GM21528 (cell line): Measurements from ENCODE around the gene UPK3A.

ENCODE experiments used
- ATAC-seq: cut with Tn5 transposase; IDR thresholded peaks from one replicate; pipeline ENCODE4 v1.9.1; 2021; ENCODE audit warnings: mild to moderate bottlenecking, moderate library complexity; ENCODE audit not compliant: unreplicated experiment, low FRiP score

UPK3A gene

GRCh38 chr22:45308391-45308956 lies 23.7 kb downstream of the UPK3A start:
- ATAC-seq: no peak

DNA sequence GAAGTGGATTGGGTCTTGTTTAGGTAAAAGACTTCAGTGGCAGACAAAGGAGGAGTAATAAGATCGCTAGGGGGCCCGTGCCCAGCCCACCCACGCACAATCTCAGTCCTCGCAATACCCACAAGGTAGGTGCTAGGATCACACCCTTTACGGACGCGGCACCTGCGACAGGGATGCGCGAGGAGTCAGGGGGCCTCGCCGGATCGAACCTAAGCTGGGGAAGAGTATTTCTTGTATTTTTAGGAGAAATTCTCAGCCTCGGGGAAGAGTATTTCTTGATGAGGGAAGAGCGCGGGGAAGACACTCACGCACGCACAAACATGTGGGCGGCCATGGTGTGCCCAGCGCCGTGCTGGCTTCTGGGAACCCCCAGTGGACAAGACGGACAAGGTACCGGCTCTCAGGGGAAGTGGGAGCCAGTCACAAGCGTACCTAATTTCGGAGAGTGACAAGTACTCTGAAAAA lies 24.2 kb downstream of the UPK3A start:
- ATAC-seq: peak; percentile 3

DNA sequence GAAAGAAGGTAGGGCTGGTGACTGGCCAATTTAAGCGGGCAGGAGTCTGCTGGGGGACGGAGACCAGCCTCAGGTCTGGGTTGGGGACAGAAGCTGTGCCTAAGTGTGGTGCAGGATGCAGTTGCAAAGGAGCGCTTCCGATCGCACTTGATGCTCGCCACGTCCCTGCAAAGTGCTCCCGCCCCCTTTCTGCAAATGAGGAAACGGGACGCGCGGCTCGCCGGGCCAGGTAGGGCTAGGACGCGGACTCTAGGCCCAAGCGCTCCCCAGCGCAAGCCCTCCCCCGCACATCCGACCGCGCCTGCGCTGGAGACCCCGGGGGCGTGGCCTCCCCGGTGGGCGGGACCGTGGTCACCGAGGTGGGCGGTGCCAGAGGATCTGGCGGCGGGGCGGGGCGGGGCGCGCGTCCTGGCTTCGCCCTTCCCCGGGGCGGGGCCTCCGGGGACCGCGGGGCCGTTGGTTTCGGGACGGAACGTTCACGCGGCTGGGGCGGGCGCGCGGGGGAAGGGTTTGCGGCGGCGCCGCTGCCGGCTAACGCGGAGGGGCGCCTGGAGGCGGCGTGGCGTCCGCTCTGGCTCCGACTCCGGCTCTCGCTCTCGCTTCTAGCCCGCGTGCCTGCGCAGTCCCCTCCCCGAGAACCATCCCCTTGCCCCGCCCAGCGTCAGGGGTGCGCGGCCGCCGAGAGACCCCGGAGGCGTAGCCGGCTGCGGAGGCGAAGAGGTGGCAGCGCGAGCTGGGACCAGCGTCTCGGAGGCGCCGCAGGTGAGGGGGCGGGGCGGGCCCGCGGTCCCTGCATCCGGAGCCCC lies 24.9 kb downstream of the UPK3A start, which contains the start of gene FAM118A:
Gene FAM118A, plus strand, starts transcription at position 513 of the 806 bp plus-strand sequence. CDS start 12,446 bp downstream, outside the sequence.
- peak; percentile 77 for ATAC-seq

- ATAC-seq: no peak
Observed at GRCh38 chr22:45310331-45310976, 25.7 kb downstream of the UPK3A start.

DNA sequence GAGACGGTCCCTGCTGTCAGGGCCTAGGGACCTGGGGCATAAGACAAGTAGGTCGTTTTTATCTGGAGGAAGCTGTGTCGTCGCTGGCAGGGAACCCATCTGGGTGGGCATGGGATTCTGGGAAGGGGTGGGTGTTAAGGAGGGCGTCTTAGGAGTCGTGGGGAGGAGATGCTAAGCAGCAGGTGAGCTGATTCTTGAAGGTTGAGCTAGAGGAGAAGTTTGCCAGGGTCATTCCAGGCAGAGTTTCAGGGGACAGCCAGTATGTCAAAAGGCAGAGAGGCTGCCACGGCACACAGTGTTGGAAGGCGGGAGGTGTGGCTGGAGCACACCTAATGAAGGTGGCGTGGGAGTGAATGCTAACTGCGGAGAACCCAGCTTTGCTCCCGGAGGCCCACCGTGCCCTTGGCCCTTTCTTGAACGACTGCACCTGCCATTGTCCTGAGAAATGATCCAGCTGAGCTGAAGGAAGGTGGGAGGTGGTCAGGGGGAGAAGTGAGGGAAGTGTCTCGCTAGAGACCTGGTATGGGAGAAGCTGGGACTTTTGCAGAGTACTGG lies 26.3 kb downstream of the UPK3A start:
- no peak for ATAC-seq

- no peak for ATAC-seq
Observed at GRCh38 chr22:45312415-45312814, 27.7 kb downstream of the UPK3A start.

DNA sequence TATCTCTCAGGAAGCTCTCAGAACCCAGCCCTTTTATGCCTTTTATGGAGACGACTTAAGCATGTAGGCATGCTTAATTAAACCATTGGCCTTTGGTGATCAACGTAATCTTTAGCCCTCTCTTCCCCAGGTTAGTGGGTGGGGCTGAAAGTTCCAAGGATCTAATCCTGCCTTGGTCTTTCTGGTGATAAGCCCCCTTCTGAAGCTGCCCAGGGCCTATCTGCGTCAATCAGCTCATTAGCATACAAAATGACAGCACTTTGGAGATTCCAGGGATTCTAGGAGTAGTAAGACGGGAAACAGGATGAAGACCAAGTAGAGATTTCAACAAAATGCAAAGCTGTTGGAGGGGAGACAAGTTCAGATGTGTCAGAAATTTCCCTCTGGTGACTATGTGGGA lies 28.1 kb downstream of the UPK3A start:
- no peak for ATAC-seq

GRCh38 chr22:45314054-45314721 lies 29.4 kb downstream of the UPK3A start:
- no peak for ATAC-seq

DNA sequence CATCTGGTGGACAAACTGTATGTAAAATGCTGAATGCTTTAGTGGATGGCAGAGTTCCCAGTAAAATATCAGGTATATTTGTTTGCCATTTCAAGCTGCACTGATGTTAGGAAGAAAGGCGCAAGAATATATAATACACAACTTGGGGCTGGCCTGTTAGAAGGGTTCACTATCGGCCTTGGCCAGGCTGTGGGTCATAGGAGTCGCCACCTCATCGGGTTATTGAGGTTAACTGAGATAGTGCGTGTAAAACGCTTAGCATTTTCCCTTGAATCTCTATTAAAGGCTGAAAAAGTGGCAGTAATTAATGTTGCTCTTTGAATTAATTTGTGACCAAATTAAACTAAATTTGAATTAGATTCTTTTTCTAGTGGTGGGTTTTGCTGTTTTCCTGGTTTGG lies 30.0 kb downstream of the UPK3A start:
- ATAC-seq: no peak

DNA sequence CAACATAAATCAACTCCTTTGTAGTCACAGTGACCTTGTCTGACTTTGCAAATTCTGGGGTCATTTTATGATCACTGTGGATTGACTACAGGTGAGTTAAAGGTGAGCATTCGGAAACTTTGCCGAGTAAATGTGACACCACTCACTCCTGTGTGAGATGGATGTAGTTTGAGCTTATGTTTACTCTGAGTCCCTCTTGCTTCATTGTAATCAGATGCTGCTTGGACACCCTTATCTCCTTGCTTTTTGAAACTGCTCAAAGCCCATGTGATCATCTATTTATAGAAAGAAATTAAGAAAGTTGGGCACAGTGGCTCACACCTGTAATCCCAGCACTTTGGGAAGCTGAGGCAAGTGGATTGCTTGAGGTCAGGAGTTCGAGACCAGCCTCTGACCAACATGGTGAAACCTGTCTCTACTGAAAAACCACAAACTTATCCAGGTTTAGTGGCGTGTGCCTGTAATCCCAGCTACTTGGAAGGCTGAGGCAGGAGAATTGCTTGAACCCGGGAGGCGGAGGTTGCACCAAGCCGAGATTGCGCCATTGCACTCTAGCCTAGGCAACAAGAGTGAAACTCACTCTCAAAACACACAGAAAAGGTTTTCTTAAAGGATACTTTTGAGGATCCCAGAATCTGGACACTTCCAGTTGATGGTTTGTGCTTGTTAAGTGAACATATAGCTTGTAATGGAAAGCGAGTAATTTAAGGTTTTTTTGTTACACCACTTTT lies 32.2 kb downstream of the UPK3A start:
- ATAC-seq: no peak

GRCh38 chr22:45317551-45318167 lies 32.9 kb downstream of the UPK3A start:
- ATAC-seq: no peak

GRCh38 chr22:45318168-45318557 lies 33.4 kb downstream of the UPK3A start:
- ATAC-seq: peak; percentile 49

GRCh38 chr22:45318558-45319323 lies 34.0 kb downstream of the UPK3A start:
- ATAC-seq: peak; percentile 31

GRCh38 chr22:45319324-45319685 lies 34.6 kb downstream of the UPK3A start:
- no peak for ATAC-seq

GRCh38 chr22:45320357-45320976 lies 35.7 kb downstream of the UPK3A start:
- no peak for ATAC-seq

GRCh38 chr22:45321827-45322226 lies 37.1 kb downstream of the UPK3A start:
- ATAC-seq: no peak

GRCh38 chr22:45322873-45323525 lies 38.2 kb downstream of the UPK3A start:
- no peak for ATAC-seq

DNA sequence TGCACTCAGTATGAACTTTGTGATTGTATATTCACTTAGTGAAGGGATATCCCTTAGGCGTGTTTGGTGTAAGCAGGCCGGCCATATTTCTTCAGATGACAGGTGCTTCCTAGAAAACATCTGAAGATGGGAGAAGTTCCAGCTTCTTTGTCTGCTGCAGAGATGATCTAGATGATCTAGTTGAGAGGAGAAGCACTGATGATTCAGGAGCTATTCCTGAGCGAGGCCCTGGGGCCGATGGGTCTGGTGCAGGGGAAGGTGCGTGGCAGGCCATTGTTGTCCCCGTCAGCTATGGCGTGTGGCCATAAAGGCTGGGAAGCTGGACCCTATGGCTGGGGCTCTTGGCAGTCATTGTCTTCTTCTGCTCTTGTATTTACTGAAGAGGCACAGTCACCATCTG lies 38.9 kb downstream of the UPK3A start:
- ATAC-seq: no peak
